GM13976 (cell line): ENCODE results near the gene CITED1.

ENCODE experiments used
- DNase-seq: peaks from one replicate; pipeline ENCODE4 v3.0.0; 2012; ENCODE audit warnings: low spot score
- CTCF ChIP-seq: IDR thresholded peaks from 2 replicates; pipeline ENCODE4 v1.5.1; 2012; ENCODE audit warnings: borderline replicate concordance, mild to moderate bottlenecking; ENCODE audit not compliant: insufficient read depth; ENCODE audit errors: extremely low read depth, missing control alignments, control extremely low read depth
- in situ Hi-C: fragments of 300-500 bp; cut with MboI; formaldehyde crosslinking; loops from one replicate; pipeline ENCODE4 v1.12.0; 2022; ENCODE audit warnings: low sequenced_read_pairs, mixed read lengths, inconsistent platforms; ENCODE audit not compliant: unreplicated experiment

CITED1 gene

DNA sequence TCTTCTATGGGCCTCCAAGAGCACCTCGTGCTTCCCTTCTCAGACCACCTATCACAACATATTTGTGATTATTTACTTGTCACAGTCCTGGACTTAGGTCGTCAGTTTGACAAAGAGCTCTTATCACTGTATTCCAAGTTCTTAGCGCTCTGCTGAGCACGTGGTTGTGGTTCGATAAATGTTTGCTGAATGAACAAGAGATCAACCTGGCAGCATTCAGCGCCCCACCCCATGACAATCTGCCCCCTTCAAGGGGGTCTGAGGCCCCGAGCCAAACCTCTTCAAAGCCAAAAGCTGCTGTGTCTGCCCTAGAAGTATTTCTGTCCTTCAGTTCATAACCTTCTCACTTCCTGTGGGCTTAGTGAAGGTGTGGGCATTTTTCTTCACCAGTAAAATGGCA, 43.6 kb downstream of the CITED1 start:
- DNase-seq = no peak
- in situ Hi-C loops = no loop called here

GRCh38 chrX:72260448-72260847, 45.3 kb downstream of the CITED1 start:
- in situ Hi-C loops = no loop called here
- TF ChIP-seq CTCF = no peak
- no peak for DNase-seq

More for the DNA sequence above, 43.6 kb downstream of the CITED1 start:
- no peak for TF ChIP-seq CTCF

DNA sequence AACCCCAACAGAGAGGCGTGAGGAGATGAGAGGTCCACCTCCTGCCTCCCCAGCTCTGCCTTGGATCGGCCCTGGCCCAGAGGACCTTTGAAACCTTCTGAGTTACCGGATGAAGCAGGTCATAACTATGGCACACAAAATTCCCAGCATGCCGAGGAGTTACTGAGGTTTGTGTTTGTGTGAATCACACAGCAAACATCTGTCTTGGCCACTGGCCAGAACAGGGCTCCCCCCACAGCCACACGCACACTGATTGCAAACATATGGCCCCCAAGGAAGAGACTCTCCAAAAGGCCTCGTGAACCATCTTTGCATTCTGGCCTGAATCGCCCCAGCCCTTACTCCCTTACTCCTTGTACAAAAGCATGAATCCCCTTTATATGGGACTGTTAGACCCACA, 47.5 kb downstream of the CITED1 start:
- no peak for DNase-seq
- in situ Hi-C loops = no loop called here
- no peak for TF ChIP-seq CTCF

DNA sequence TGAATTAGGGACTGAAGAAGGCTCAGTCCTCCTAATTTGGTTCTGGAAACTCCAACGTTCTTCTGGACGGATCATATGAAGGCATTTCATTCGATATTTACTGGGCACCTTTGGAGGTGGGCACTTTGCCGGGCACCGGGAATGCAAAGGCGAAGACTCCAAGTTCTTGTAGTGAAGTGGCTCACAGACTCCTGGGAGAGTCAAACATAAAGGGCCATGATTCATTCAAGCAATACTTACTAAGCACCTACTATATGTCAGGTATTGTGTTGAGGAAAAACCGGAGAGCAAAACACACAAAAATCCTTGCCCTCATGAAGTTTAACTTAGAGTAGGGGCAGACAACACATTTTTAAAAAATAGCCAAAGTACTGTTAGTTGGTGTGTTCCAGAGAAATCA, 49.9 kb downstream of the CITED1 start:
- no peak for TF ChIP-seq CTCF
- in situ Hi-C loops = no loop called here
- DNase-seq = no peak

GRCh38 chrX:72255445-72255844, 50.3 kb downstream of the CITED1 start:
- in situ Hi-C loops = no loop called here
- TF ChIP-seq CTCF = no peak
- no peak for DNase-seq

- no peak for DNase-seq
- no peak for TF ChIP-seq CTCF
- in situ Hi-C loops = no loop called here
Observed at GRCh38 chrX:72254816-72255215, 50.9 kb downstream of the CITED1 start.

GRCh38 chrX:72253686-72254085, 52.0 kb downstream of the CITED1 start:
- TF ChIP-seq CTCF = no peak
- DNase-seq = no peak
- in situ Hi-C loops = no loop called here
